Measurements from ENCODE around the gene SULT4A1. TPM values are rescaled to one million over a fixed set of nuclear protein-coding genes. Genes with fewer than 3 reads are reported as not detected.
A peak's percentile ranks its signal among the peaks of the same experiment; 100 is the strongest.

SULT4A1 gene
- total and polyA plus RNA-seq, 2 of the 4 experiments (the other 2 are of a cell fraction), result 1.1 to 5.2 TPM

GRCh38 chr22:43901976-43902643 is 39.8 kb upstream of the SULT4A1 start:
- peak overlapping the region; percentile 89 for H4K91ac ChIP-seq (ENCODE audit: insufficient read depth, low read depth, low read length)
- H3K4me3 ChIP-seq (ENCODE audit: insufficient read depth, low read depth, low read length), result no peak overlapping the region
- H3K27ac ChIP-seq (ENCODE audit: insufficient read depth, low read length), result peak overlapping the region; percentile 89
- in situ Hi-C loops (cut with MboI; ENCODE audit: low sequenced_read_pairs), result no loop called here
- intact Hi-C loops (cut with micrococcal nuclease), result loop anchor here (5.0 to 10.0 kb wide), 2 partner anchors 45 to 627 kb away; no protein-coding TSS in a partner anchor
- no peaks in the 10 kb centered on the region for H3K27me3 ChIP-seq (ENCODE audit: control insufficient read depth, insufficient read depth, low read length)
- peak overlapping the region; percentile 78 for H3K4ac ChIP-seq (ENCODE audit: low read depth, low read length)
- dilution Hi-C loops (cut with HindIII; ENCODE audit: low sequenced_read_pairs, unreplicated experiment), result no loop called here
- H4K8ac ChIP-seq (ENCODE audit: low read depth in 2 of 2, low read length in 2 of 2), result peak overlapping the region; percentile 58 to 66; a peak in 3 of 4 replicates
- peak overlapping the region; percentile 85 for H2AFZ ChIP-seq (replicated peaks; ENCODE audit: low read length, poor library complexity)
- WGBS, 2 experiments (ENCODE audit: extremely low coverage in 2 of 2, insufficient read length in 1 of 2), result 20% methylated on average over 1 of the region's 5 CpGs; no CpG with 5 or more reads in 1 of the 2 experiments
- DNase-seq, result peak; percentile 97
- no peaks in the 10 kb centered on the region for H3K9me3 ChIP-seq (ENCODE audit: control insufficient read depth, insufficient read depth, low read length)
- peak overlapping the region; percentile 70 for H3K4me2 ChIP-seq (ENCODE audit: low read depth, low read length)
- no peak overlapping the region for H3K23ac ChIP-seq (ENCODE audit: low read depth, low read length)
- H3K9me1 ChIP-seq (ENCODE audit: insufficient read depth, low read length), result peaks cover 19% of the 10 kb centered on the region
- no peaks in the 10 kb centered on the region for H3K36me3 ChIP-seq (ENCODE audit: control insufficient read depth, insufficient read depth, low read length)
- BruUV-seq (replicated peaks), result no TSS peak
- peak overlapping the region; percentile 82 for H2BK5ac ChIP-seq (ENCODE audit: low read depth, low read length, poor library complexity, severe bottlenecking)
- H3K79me1 ChIP-seq (ENCODE audit: low read depth in 1 of 2, low read length in 2 of 2), result no peaks in the 10 kb centered on the region
- H2BK15ac ChIP-seq (ENCODE audit: low read depth, low read length), result peak overlapping the region; percentile 95; the same call in 2 of the 3 replicates
- ChIA-PET CTCF (no interaction called here), POLR2A (ENCODE audit: unreplicated experiment) (no interaction called here)
- H2BK120ac ChIP-seq (ENCODE audit: low read depth, low read length), result peak overlapping the region; percentile 94
- peak overlapping the region; percentile 83 for H2AK9ac ChIP-seq (replicated peaks; ENCODE audit: low read depth, low read length, poor library complexity)
- no peak overlapping the region; the same call in 1 of the 2 replicates for H3K9ac ChIP-seq (ENCODE audit: low read depth, low read length)
- H4K20me1 ChIP-seq (ENCODE audit: insufficient read depth, low read length), result peaks cover 5% of the 10 kb centered on the region; the same call in 1 of the 2 replicates
- peak overlapping the region; percentile 82; the same call in 1 of the 2 replicates for H3K14ac ChIP-seq (replicated peaks; ENCODE audit: low read depth, low read length)
- H4K5ac ChIP-seq (ENCODE audit: low read depth, low read length), result peak overlapping the region; percentile 75
- H3K56ac ChIP-seq (ENCODE audit: extremely low read depth, insufficient read depth, low read length), result peak overlapping the region; percentile 26; the same call in 1 of the 2 replicates
- H3K4me1 ChIP-seq (ENCODE audit: control insufficient read depth, insufficient read depth, low read length), result peaks cover 41% of the 10 kb centered on the region
- H2BK20ac ChIP-seq (ENCODE audit: low read depth, low read length), result peak overlapping the region; percentile 86
- H2AK5ac ChIP-seq (ENCODE audit: low read depth, low read length), result peak overlapping the region; percentile 97; the same call in 1 of the 2 replicates
- ATAC-seq (ENCODE audit: low read depth), result peak; percentile 86
- H3K18ac ChIP-seq (ENCODE audit: low read depth, low read length), result peak overlapping the region; percentile 64
- no peak for TF ChIP-seq POLR2A (IDR thresholded peaks at IDR 0.05; ENCODE audit: low read depth, low read length)
- no peak for TF ChIP-seq RFX5 (IDR thresholded peaks at IDR 0.05; ENCODE audit: low read depth, low read length)
- TF ChIP-seq BHLHE40 (IDR thresholded peaks at IDR 0.05; ENCODE audit: low read depth, low read length), result peak; percentile 75
- no peak for TF ChIP-seq SMC3 (IDR thresholded peaks at IDR 0.05; ENCODE audit: low read depth, low read length)
- TF ChIP-seq MXI1 (IDR thresholded peaks at IDR 0.05; ENCODE audit: borderline replicate concordance, low read depth, low read length), result no peak
- TF ChIP-seq NFE2L2 (IDR thresholded peaks at IDR 0.05; ENCODE audit: low read depth, low read length), result no peak
- peak; percentile 86; the same call in 1 of the 2 replicates for TF ChIP-seq FOS (IDR thresholded peaks at IDR 0.05; ENCODE audit: low read depth, low read length)
- TF ChIP-seq RAD21 (IDR thresholded peaks at IDR 0.05; ENCODE audit: low read length), result no peak
- no peak for TF ChIP-seq MAZ (IDR thresholded peaks at IDR 0.05; ENCODE audit: borderline replicate concordance, low read depth, low read length)
- TF ChIP-seq, protein P1, sequence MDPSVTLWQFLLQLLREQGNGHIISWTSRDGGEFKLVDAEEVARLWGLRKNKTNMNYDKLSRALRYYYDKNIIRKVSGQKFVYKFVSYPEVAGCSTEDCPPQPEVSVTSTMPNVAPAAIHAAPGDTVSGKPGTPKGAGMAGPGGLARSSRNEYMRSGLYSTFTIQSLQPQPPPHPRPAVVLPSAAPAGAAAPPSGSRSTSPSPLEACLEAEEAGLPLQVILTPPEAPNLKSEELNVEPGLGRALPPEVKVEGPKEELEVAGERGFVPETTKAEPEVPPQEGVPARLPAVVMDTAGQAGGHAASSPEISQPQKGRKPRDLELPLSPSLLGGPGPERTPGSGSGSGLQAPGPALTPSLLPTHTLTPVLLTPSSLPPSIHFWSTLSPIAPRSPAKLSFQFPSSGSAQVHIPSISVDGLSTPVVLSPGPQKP (IDR thresholded peaks at IDR 0.05; ENCODE audit: borderline replicate concordance, low read depth, low read length), result no peak
- TF ChIP-seq MAFK (IDR thresholded peaks at IDR 0.05; ENCODE audit: low read depth, low read length), result no peak
- TF ChIP-seq RCOR1 (IDR thresholded peaks at IDR 0.05; ENCODE audit: insufficient replicate concordance, low read length), result no peak
- no peak for TF ChIP-seq CHD1 (IDR thresholded peaks at IDR 0.05; ENCODE audit: low read depth, low read length)
- TF ChIP-seq, protein P2, sequence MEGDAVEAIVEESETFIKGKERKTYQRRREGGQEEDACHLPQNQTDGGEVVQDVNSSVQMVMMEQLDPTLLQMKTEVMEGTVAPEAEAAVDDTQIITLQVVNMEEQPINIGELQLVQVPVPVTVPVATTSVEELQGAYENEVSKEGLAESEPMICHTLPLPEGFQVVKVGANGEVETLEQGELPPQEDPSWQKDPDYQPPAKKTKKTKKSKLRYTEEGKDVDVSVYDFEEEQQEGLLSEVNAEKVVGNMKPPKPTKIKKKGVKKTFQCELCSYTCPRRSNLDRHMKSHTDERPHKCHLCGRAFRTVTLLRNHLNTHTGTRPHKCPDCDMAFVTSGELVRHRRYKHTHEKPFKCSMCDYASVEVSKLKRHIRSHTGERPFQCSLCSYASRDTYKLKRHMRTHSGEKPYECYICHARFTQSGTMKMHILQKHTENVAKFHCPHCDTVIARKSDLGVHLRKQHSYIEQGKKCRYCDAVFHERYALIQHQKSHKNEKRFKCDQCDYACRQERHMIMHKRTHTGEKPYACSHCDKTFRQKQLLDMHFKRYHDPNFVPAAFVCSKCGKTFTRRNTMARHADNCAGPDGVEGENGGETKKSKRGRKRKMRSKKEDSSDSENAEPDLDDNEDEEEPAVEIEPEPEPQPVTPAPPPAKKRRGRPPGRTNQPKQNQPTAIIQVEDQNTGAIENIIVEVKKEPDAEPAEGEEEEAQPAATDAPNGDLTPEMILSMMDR (conservative IDR thresholded peaks at IDR 0.05; ENCODE audit: low read depth, low read length), result no peak
- TF ChIP-seq, protein P3, sequence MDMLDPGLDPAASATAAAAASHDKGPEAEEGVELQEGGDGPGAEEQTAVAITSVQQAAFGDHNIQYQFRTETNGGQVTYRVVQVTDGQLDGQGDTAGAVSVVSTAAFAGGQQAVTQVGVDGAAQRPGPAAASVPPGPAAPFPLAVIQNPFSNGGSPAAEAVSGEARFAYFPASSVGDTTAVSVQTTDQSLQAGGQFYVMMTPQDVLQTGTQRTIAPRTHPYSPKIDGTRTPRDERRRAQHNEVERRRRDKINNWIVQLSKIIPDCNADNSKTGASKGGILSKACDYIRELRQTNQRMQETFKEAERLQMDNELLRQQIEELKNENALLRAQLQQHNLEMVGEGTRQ (IDR thresholded peaks at IDR 0.05; ENCODE audit: low read depth, low read length), result no peak
